ENCODE measurements around the gene THSD7A. TPM values are rescaled to one million over a fixed set of nuclear protein-coding genes. Genes with fewer than 3 reads are reported as not detected.

Gene THSD7A
- total RNA-seq, 2 experiments from 2014 or later = not detected

- Mint-ChIP-seq H3K27ac (no peak overlapping the region), H3K4me3 (no peak overlapping the region), H3K27me3 (no peaks in the 10 kb centered on the region), H3K36me3 (no peaks in the 10 kb centered on the region), H3K9me3 (peaks cover 2% of the 10 kb centered on the region), H3K4me1 (no peaks in the 10 kb centered on the region)
- DNase-seq (no peak), ATAC-seq (ENCODE audit: low read depth) (no peak)
- POLR2A ChIA-PET = no interaction called here
Observed at GRCh38 chr7:11485636-11486035, 346.4 kb downstream of the THSD7A start.

GRCh38 chr7:11480143-11480542 lies 351.9 kb downstream of the THSD7A start:
- Mint-ChIP-seq H3K4me3 (no peak overlapping the region), H3K27me3 (no peaks in the 10 kb centered on the region), H3K9me3 (no peaks in the 10 kb centered on the region), H3K4me1 (no peaks in the 10 kb centered on the region), H3K36me3 (no peaks in the 10 kb centered on the region), H3K27ac (no peak overlapping the region)
- no peak for DNase-seq
- no peak for ATAC-seq (ENCODE audit: low read depth)
- POLR2A ChIA-PET = no interaction called here

GRCh38 chr7:11478882-11479281 lies 353.1 kb downstream of the THSD7A start:
- H3K4me1 Mint-ChIP-seq = no peaks in the 10 kb centered on the region
- no peaks in the 10 kb centered on the region for H3K27me3 Mint-ChIP-seq
- POLR2A ChIA-PET = no interaction called here
- H3K27ac Mint-ChIP-seq = no peak overlapping the region
- H3K36me3 Mint-ChIP-seq = no peaks in the 10 kb centered on the region
- no peaks in the 10 kb centered on the region for H3K9me3 Mint-ChIP-seq
- DNase-seq (no peak), ATAC-seq (ENCODE audit: low read depth) (no peak)
- H3K4me3 Mint-ChIP-seq = no peak overlapping the region

GRCh38 chr7:11478426-11478825 lies 353.6 kb downstream of the THSD7A start:
- no peaks in the 10 kb centered on the region for H3K9me3 Mint-ChIP-seq
- DNase-seq = no peak
- no peak overlapping the region for H3K27ac Mint-ChIP-seq
- H3K4me1 Mint-ChIP-seq = no peaks in the 10 kb centered on the region
- no peak overlapping the region for H3K4me3 Mint-ChIP-seq
- POLR2A ChIA-PET = no interaction called here
- H3K36me3 Mint-ChIP-seq = no peaks in the 10 kb centered on the region
- H3K27me3 Mint-ChIP-seq = no peaks in the 10 kb centered on the region
- ATAC-seq (ENCODE audit: low read depth) = no peak

- Mint-ChIP-seq H3K9me3 (no peaks in the 10 kb centered on the region), H3K4me1 (no peaks in the 10 kb centered on the region), H3K27me3 (no peaks in the 10 kb centered on the region), H3K4me3 (no peak overlapping the region), H3K27ac (no peak overlapping the region), H3K36me3 (no peaks in the 10 kb centered on the region)
- ATAC-seq (ENCODE audit: low read depth) (no peak), DNase-seq (no peak)
- POLR2A ChIA-PET = no interaction called here
Observed at GRCh38 chr7:11474902-11475585, 357.0 kb downstream of the THSD7A start.

GRCh38 chr7:11473807-11474424 lies 358.1 kb downstream of the THSD7A start:
- Mint-ChIP-seq H3K4me3 (no peak overlapping the region), H3K4me1 (no peaks in the 10 kb centered on the region), H3K27ac (no peak overlapping the region), H3K27me3 (no peaks in the 10 kb centered on the region), H3K36me3 (no peaks in the 10 kb centered on the region), H3K9me3 (no peaks in the 10 kb centered on the region)
- ATAC-seq (ENCODE audit: low read depth) (no peak), DNase-seq (no peak)
- POLR2A ChIA-PET = no interaction called here

GRCh38 chr7:11473220-11473619 lies 358.8 kb downstream of the THSD7A start:
- POLR2A ChIA-PET = no interaction called here

GRCh38 chr7:11472646-11473045 lies 359.4 kb downstream of the THSD7A start:
- POLR2A ChIA-PET = no interaction called here
- H3K36me3 Mint-ChIP-seq = no peaks in the 10 kb centered on the region
- H3K4me3 Mint-ChIP-seq = no peak overlapping the region
- no peaks in the 10 kb centered on the region for H3K9me3 Mint-ChIP-seq
- DNase-seq (no peak), ATAC-seq (ENCODE audit: low read depth) (no peak)
- H3K4me1 Mint-ChIP-seq = no peaks in the 10 kb centered on the region
- no peak overlapping the region for H3K27ac Mint-ChIP-seq
- H3K27me3 Mint-ChIP-seq = no peaks in the 10 kb centered on the region

More at GRCh38 chr7:11473220-11473619, 358.8 kb downstream of the THSD7A start:
- H3K4me3 Mint-ChIP-seq = no peak overlapping the region
- H3K4me1 Mint-ChIP-seq = no peaks in the 10 kb centered on the region
- no peak for ATAC-seq (ENCODE audit: low read depth)
- H3K27me3 Mint-ChIP-seq = no peaks in the 10 kb centered on the region
- no peaks in the 10 kb centered on the region for H3K36me3 Mint-ChIP-seq
- H3K27ac Mint-ChIP-seq = no peak overlapping the region
- DNase-seq = no peak
- H3K9me3 Mint-ChIP-seq = no peaks in the 10 kb centered on the region

GRCh38 chr7:11471255-11471654 lies 360.7 kb downstream of the THSD7A start:
- H3K27ac Mint-ChIP-seq = no peak overlapping the region
- no peak for DNase-seq
- no peaks in the 10 kb centered on the region for H3K36me3 Mint-ChIP-seq
- H3K9me3 Mint-ChIP-seq = no peaks in the 10 kb centered on the region
- no peaks in the 10 kb centered on the region for H3K4me1 Mint-ChIP-seq
- no peaks in the 10 kb centered on the region for H3K27me3 Mint-ChIP-seq
- POLR2A ChIA-PET = no interaction called here
- ATAC-seq (ENCODE audit: low read depth) = no peak
- H3K4me3 Mint-ChIP-seq = no peak overlapping the region

- H3K36me3 Mint-ChIP-seq = no peaks in the 10 kb centered on the region
- H3K27me3 Mint-ChIP-seq = no peaks in the 10 kb centered on the region
- ATAC-seq (ENCODE audit: low read depth) (no peak), DNase-seq (no peak)
- H3K4me1 Mint-ChIP-seq = no peaks in the 10 kb centered on the region
- H3K27ac Mint-ChIP-seq = no peak overlapping the region
- H3K9me3 Mint-ChIP-seq = no peaks in the 10 kb centered on the region
- POLR2A ChIA-PET = no interaction called here
- H3K4me3 Mint-ChIP-seq = no peak overlapping the region
Observed at GRCh38 chr7:11469028-11469745, 362.8 kb downstream of the THSD7A start.

- no peak overlapping the region for H3K27ac Mint-ChIP-seq
- no peaks in the 10 kb centered on the region for H3K4me1 Mint-ChIP-seq
- no peaks in the 10 kb centered on the region for H3K9me3 Mint-ChIP-seq
- H3K27me3 Mint-ChIP-seq = no peaks in the 10 kb centered on the region
- no peaks in the 10 kb centered on the region for H3K36me3 Mint-ChIP-seq
- DNase-seq (no peak), ATAC-seq (ENCODE audit: low read depth) (no peak)
- POLR2A ChIA-PET = no interaction called here
- no peak overlapping the region for H3K4me3 Mint-ChIP-seq
Observed at GRCh38 chr7:11466517-11467105, 365.4 kb downstream of the THSD7A start.

GRCh38 chr7:11464624-11465023 lies 367.4 kb downstream of the THSD7A start:
- no peak for ATAC-seq (ENCODE audit: low read depth)
- no peak for DNase-seq
- Mint-ChIP-seq H3K36me3 (no peaks in the 10 kb centered on the region), H3K9me3 (no peaks in the 10 kb centered on the region), H3K27me3 (no peaks in the 10 kb centered on the region), H3K27ac (no peak overlapping the region), H3K4me3 (no peak overlapping the region), H3K4me1 (no peaks in the 10 kb centered on the region)
- POLR2A ChIA-PET = no interaction called here

GRCh38 chr7:11461946-11462345 lies 370.1 kb downstream of the THSD7A start:
- no peak overlapping the region for H3K4me3 Mint-ChIP-seq
- no peaks in the 10 kb centered on the region for H3K4me1 Mint-ChIP-seq
- no peaks in the 10 kb centered on the region for H3K9me3 Mint-ChIP-seq
- H3K36me3 Mint-ChIP-seq = no peaks in the 10 kb centered on the region
- POLR2A ChIA-PET = no interaction called here
- no peak overlapping the region for H3K27ac Mint-ChIP-seq
- DNase-seq = no peak
- no peak for ATAC-seq (ENCODE audit: low read depth)
- no peaks in the 10 kb centered on the region for H3K27me3 Mint-ChIP-seq

Data from activated naive CD8-positive, alpha-beta T cell treated with anti-CD3 and anti-CD28 coated beads, Interleukin-2, amount 10 ng/mL, durations not matched to agents 7 days and 5 days (primary cell).